Gastroesophageal sphincter (tissue), 4 donors: Measurements from ENCODE around the gene CORO2B. TPM values are rescaled to one million over a fixed set of nuclear protein-coding genes. Genes with fewer than 3 reads are reported as not detected.

Source experiments
- ATAC-seq: fragments of 150-250 bp; one replicate; pipeline ENCODE4 v1.9.1; 2016; ENCODE audit warnings: mild to moderate bottlenecking, moderate library complexity
- H3K27ac ChIP-seq, 4 donors: fragments of 200-600 bp; sonication (generic) in 3 of 4; 1 replicate in 3 of 4; 2 replicates in 1 of 4; pipeline ENCODE4 v1.5.1; 2016 to 2019
- H3K27me3 ChIP-seq: fragments of 200-600 bp; sonication (generic); one replicate; pipeline ENCODE4 v1.5.1; 2019
- H3K36me3 ChIP-seq, 2 donors: fragments of 200-600 bp; sonication (generic); one replicate each; pipeline ENCODE4 v1.5.1; 2019; ENCODE audit warnings: control low read depth in 1 of 2
- H3K4me1 ChIP-seq, 3 donors: fragments of 200-600 bp; sonication (generic); 1 replicate in 2 of 3; 2 replicates in 1 of 3; pipeline ENCODE4 v1.5.1; 2016 to 2019; ENCODE audit warnings: control low read depth in 2 of 3
- H3K4me3 ChIP-seq, 2 donors: fragments of 200-600 bp; sonication (generic); one replicate each; pipeline ENCODE4 v1.5.1; 2019; ENCODE audit warnings: mild to moderate bottlenecking in 1 of 2, moderate library complexity in 1 of 2
- H3K9me3 ChIP-seq, 3 donors: fragments of 200-600 bp; sonication (generic); one replicate each; pipeline ENCODE4 v1.5.1; 2017 to 2019; ENCODE audit warnings: control low read depth in 2 of 3
- CTCF ChIP-seq, 4 experiments: fragments of 200-600 bp in 2 of 4; fragments of 450-650 bp in 2 of 4; sonication (generic) in 1 of 4; IDR thresholded peaks; one replicate each; pipeline ENCODE4 v1.5.1; 2017 to 2019; ENCODE audit warnings: antibody characterized with exemption in 4 of 4, mild to moderate bottlenecking in 2 of 4, moderate library complexity in 2 of 4
- EP300 ChIP-seq: sonication (generic); formaldehyde crosslinking; IDR thresholded peaks from one replicate; pipeline ENCODE4 v1.6.1; 2017; ENCODE audit warnings: antibody characterized with exemption, mild to moderate bottlenecking
- POLR2A ChIP-seq, 2 donors: fragments of 450-650 bp; IDR thresholded peaks; one replicate each; pipeline ENCODE4 v1.6.1; 2017; ENCODE audit warnings: antibody characterized with exemption in 2 of 2, mild to moderate bottlenecking in 2 of 2, moderate library complexity in 1 of 2
- POLR2AphosphoS5 ChIP-seq: sonication (generic); formaldehyde crosslinking; IDR thresholded peaks from one replicate; pipeline ENCODE4 v1.6.1; 2017; ENCODE audit warnings: antibody characterized with exemption
- WGBS, 2 donors: methylation state at CpG; one replicate each; pipeline ENCODE4 v1.1.5; 2018; ENCODE audit warnings: low coverage in 1 of 2; 5-methylcytosine and 5-hydroxymethylcytosine counted together
- total RNA-seq, 4 donors: library from RNA; depleted of rRNA; stranded (reverse); fragments of >200 nt; gene quantifications; one replicate each; pipeline ENCODE4 v1.1.0, GENCODE V29; 2016

The CORO2B gene
- total RNA-seq, 4 donors from 2014 or later: 3.2 to 9.1 (median 6.6) TPM

GRCh38 chr15:68567345-68567744 is 11.4 kb upstream of the CORO2B start:
- 86 to 92% methylated on average over 1 to 3 of the region's 3 CpGs for WGBS, 2 donors
- Histone ChIP-seq H3K4me1 (no peaks in the 10 kb centered on the region), H3K36me3 (no peaks in the 10 kb centered on the region), H3K27me3 (peaks cover 55% of the 10 kb centered on the region), H3K4me3 (no peak overlapping the region), H3K9me3 (no peaks in the 10 kb centered on the region), H3K27ac (no peak overlapping the region)
- ATAC-seq: no peak
- no peak for TF ChIP-seq POLR2A (IDR thresholded peaks at IDR 0.05)
- TF ChIP-seq CTCF (IDR thresholded peaks at IDR 0.05): no peak
- no peak for TF ChIP-seq POLR2AphosphoS5
- TF ChIP-seq EP300: no peak

- no peaks in the 10 kb centered on the region for H3K4me1 ChIP-seq
- WGBS, 2 donors: 83 to 90% methylated on average over 1 of the region's 1 CpG
- ATAC-seq: no peak
- H3K27ac ChIP-seq: no peak overlapping the region
- H3K9me3 ChIP-seq: no peaks in the 10 kb centered on the region
- H3K27me3 ChIP-seq: peaks cover 82% of the 10 kb centered on the region
- TF ChIP-seq POLR2AphosphoS5 (no peak), EP300 (no peak), CTCF (IDR thresholded peaks at IDR 0.05) (no peak), POLR2A (IDR thresholded peaks at IDR 0.05) (no peak)
- no peak overlapping the region for H3K4me3 ChIP-seq
- H3K36me3 ChIP-seq: no peaks in the 10 kb centered on the region
Observed at GRCh38 chr15:68570974-68571373, 7.8 kb upstream of the CORO2B start.

- H3K9me3 ChIP-seq: no peaks in the 10 kb centered on the region
- H3K4me3 ChIP-seq: no peak overlapping the region
- H3K4me1 ChIP-seq: no peaks in the 10 kb centered on the region
- ATAC-seq: no peak
- H3K36me3 ChIP-seq: no peaks in the 10 kb centered on the region
- no peak for TF ChIP-seq CTCF (IDR thresholded peaks at IDR 0.05)
- no peak for TF ChIP-seq EP300
- no peak overlapping the region for H3K27ac ChIP-seq
- H3K27me3 ChIP-seq: peaks cover 88% of the 10 kb centered on the region
- WGBS, 2 donors: 79 to 91% methylated on average over 4 of the region's 4 CpGs
Observed at GRCh38 chr15:68571582-68571981, 7.2 kb upstream of the CORO2B start.

- H3K4me3 ChIP-seq: no peak overlapping the region
- WGBS, 2 donors: 77 to 92% methylated on average over 2 to 4 of the region's 4 CpGs
- H3K27me3 ChIP-seq: peaks cover 93% of the 10 kb centered on the region
- no peak for ATAC-seq
- H3K4me1 ChIP-seq: peaks cover 0 to 3% (median 0%) of the 10 kb centered on the region in 3 donors
- no peaks in the 10 kb centered on the region for H3K36me3 ChIP-seq
- no peaks in the 10 kb centered on the region for H3K9me3 ChIP-seq
- H3K27ac ChIP-seq: no peak overlapping the region
- no peak for TF ChIP-seq POLR2AphosphoS5
Observed at GRCh38 chr15:68572309-68572708, 6.5 kb upstream of the CORO2B start.

- H3K9me3 ChIP-seq: no peaks in the 10 kb centered on the region
Observed at GRCh38 chr15:68572921-68573320, 5.9 kb upstream of the CORO2B start.

GRCh38 chr15:68574046-68574445 is 4.7 kb upstream of the CORO2B start:
- H3K9me3 ChIP-seq: no peaks in the 10 kb centered on the region
- no peak for ATAC-seq
- H3K4me1 ChIP-seq: peaks cover 0 to 18% (median 4%) of the 10 kb centered on the region in 3 donors
- WGBS, 2 donors: 81 to 82% methylated on average over 4 of the region's 4 CpGs
- no peak overlapping the region for H3K4me3 ChIP-seq
- no peak overlapping the region for H3K27ac ChIP-seq
- TF ChIP-seq CTCF (IDR thresholded peaks at IDR 0.05): no peak
- TF ChIP-seq POLR2AphosphoS5: no peak
- no peak for TF ChIP-seq POLR2A (IDR thresholded peaks at IDR 0.05)
- no peak for TF ChIP-seq EP300
- H3K36me3 ChIP-seq: no peaks in the 10 kb centered on the region
- peaks cover 98% of the 10 kb centered on the region for H3K27me3 ChIP-seq

More at GRCh38 chr15:68572921-68573320, 5.9 kb upstream of the CORO2B start:
- TF ChIP-seq POLR2AphosphoS5 (no peak), POLR2A (IDR thresholded peaks at IDR 0.05) (no peak), EP300 (no peak)
- Histone ChIP-seq H3K4me1 (peaks cover 0 to 9% (median 3%) of the 10 kb centered on the region in 3 donors), H3K36me3 (no peaks in the 10 kb centered on the region), H3K27me3 (peaks cover 93% of the 10 kb centered on the region), H3K4me3 (no peak overlapping the region), H3K27ac (no peak overlapping the region)
- 79 to 96% methylated on average over 2 to 3 of the region's 6 CpGs for WGBS, 2 donors
- no peak for ATAC-seq
